H1 (cell line): ENCODE results near the gene NSL1.

Experiments
- CHD2 ChIP-seq: IDR thresholded peaks from 2 replicates; pipeline ENCODE4 v1.6.1; 2012; ENCODE audit warnings: low read length, improper control_type of control experiment
- CTBP2 ChIP-seq: IDR thresholded peaks from 2 replicates; pipeline ENCODE4 v1.7.0; 2011; ENCODE audit warnings: borderline replicate concordance, mild to moderate bottlenecking, moderate library complexity, mixed read lengths, low read length; ENCODE audit not compliant: insufficient read depth, insufficient read length
- POLR2A ChIP-seq, 2 experiments: IDR thresholded peaks; 1 replicate in 1 of 2; 2 replicates in 1 of 2; pipeline ENCODE4 v1.6.1; 2011; ENCODE audit warnings: low read depth in 2 of 2, low read length in 2 of 2, mild to moderate bottlenecking in 2 of 2; ENCODE audit errors: control extremely low read depth in 1 of 2
- POLR2AphosphoS5 ChIP-seq: IDR thresholded peaks from 2 replicates; pipeline ENCODE4 v1.6.1; 2011; ENCODE audit warnings: low read depth, low read length
- TF ChIP-seq, protein P1 (sequence below), 3 experiments: IDR thresholded peaks; 1 replicate in 2 of 3; 2 replicates in 1 of 3; pipeline versions ENCODE4 v1.5.1 to v1.6.1; 2011; ENCODE audit warnings: low read length in 3 of 3, mild to moderate bottlenecking in 3 of 3, inconsistent platforms in 2 of 3, low read depth in 1 of 3, moderate library complexity in 1 of 3; ENCODE audit not compliant: insufficient read depth in 1 of 3; ENCODE audit errors: control extremely low read depth in 1 of 3

DNA sequence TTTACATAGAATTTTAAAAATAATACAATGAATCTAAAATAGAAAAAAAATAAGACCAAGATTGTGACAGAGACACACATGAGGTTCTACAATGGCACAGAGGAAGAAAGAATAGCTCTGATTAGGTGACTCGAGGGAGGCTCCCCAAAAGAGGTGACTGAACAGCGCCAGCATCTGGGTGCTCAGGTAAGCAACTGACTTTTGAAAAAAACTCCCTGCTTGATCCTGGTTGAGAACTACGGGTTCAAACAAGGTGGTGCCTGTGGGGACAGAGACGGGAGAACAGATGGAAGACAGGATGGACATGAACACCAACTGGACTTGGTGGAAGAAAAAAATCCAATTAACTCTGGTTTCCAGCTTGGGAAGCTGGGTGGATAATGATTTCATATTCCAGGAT is 114.4 kb downstream of the NSL1 start:
- TF ChIP-seq POLR2AphosphoS5 (no peak), CHD2 (no peak), POLR2A (IDR thresholded peaks at IDR 0.05; ENCODE audit: control extremely low read depth in 1 of 2, low read depth in 2 of 2, low read length in 2 of 2) (no peak), CTBP2 (no peak)
- TF ChIP-seq, protein P1, sequence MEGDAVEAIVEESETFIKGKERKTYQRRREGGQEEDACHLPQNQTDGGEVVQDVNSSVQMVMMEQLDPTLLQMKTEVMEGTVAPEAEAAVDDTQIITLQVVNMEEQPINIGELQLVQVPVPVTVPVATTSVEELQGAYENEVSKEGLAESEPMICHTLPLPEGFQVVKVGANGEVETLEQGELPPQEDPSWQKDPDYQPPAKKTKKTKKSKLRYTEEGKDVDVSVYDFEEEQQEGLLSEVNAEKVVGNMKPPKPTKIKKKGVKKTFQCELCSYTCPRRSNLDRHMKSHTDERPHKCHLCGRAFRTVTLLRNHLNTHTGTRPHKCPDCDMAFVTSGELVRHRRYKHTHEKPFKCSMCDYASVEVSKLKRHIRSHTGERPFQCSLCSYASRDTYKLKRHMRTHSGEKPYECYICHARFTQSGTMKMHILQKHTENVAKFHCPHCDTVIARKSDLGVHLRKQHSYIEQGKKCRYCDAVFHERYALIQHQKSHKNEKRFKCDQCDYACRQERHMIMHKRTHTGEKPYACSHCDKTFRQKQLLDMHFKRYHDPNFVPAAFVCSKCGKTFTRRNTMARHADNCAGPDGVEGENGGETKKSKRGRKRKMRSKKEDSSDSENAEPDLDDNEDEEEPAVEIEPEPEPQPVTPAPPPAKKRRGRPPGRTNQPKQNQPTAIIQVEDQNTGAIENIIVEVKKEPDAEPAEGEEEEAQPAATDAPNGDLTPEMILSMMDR (IDR thresholded peaks at IDR 0.05; ENCODE audit: control extremely low read depth in 1 of 3, insufficient read depth in 1 of 3, low read depth in 1 of 3, low read length in 3 of 3) = no peak
